ENCODE results near the gene ERI3. TPM values are rescaled to one million over a fixed set of nuclear protein-coding genes. Genes with fewer than 3 reads are reported as not detected.

ERI3 gene
- total RNA-seq, 1 experiment from 2014 or later, result 74.7 TPM

- Mint-ChIP-seq H3K9me3 (no peaks in the 10 kb centered on the region), H3K36me3 (no peaks in the 10 kb centered on the region), H3K27me3 (ENCODE audit: low read depth) (no peaks in the 10 kb centered on the region), H3K4me1 (no peaks in the 10 kb centered on the region), H3K4me3 (no peak overlapping the region), H3K27ac (no peak overlapping the region)
- DNase-seq (ENCODE audit: low spot score) (no peak), ATAC-seq (no peak)
- ChIA-PET CTCF (interaction anchor here (1.1 to 1.9 kb wide), 2 partner anchors 23 to 381 kb away, joined by 4 to 10 read pairs; no protein-coding TSS in a partner anchor), POLR2A (no interaction called here)
- TF ChIP-seq TEAD4 (CRISPR knock-in tag; IDR thresholded peaks at IDR 0.05), result no peak
- TF ChIP-seq ZMAT4 (CRISPR knock-in tag; IDR thresholded peaks at IDR 0.05), result no peak
- no peak for TF ChIP-seq ZNF138 (CRISPR knock-in tag; conservative IDR thresholded peaks at IDR 0.05)
- no peak for TF ChIP-seq MYBL2 (CRISPR knock-in tag; IDR thresholded peaks at IDR 0.05)
- TF ChIP-seq NR2C2 (CRISPR knock-in tag; IDR thresholded peaks at IDR 0.05), result no peak
- TF ChIP-seq CREB1 (CRISPR knock-in tag; IDR thresholded peaks at IDR 0.05), result no peak
- TF ChIP-seq GRHL2 (CRISPR knock-in tag; IDR thresholded peaks at IDR 0.05; ENCODE audit: insufficient replicate concordance, severe bottlenecking), result no peak
- TF ChIP-seq ATF3 (CRISPR knock-in tag; conservative IDR thresholded peaks at IDR 0.05), result no peak
- TF ChIP-seq PRDM15 (CRISPR knock-in tag; IDR thresholded peaks at IDR 0.05), result no peak
These were observed 83.4 kb downstream of the ERI3 start for GRCh38 chr1:44271646-44272045.

- POLR2A ChIA-PET, result interaction anchor here (0.6 kb wide), 1 partner anchor 181 kb away, joined by 5 read pairs; no protein-coding TSS in a partner anchor
- CTCF ChIA-PET, result interaction anchor here (0.6 to 1.9 kb wide), 4 partner anchors 9 to 382 kb away, joined by 4 to 10 read pairs (median 4); no protein-coding TSS in a partner anchor
- Mint-ChIP-seq H3K27ac (no peak overlapping the region), H3K36me3 (no peaks in the 10 kb centered on the region), H3K9me3 (no peaks in the 10 kb centered on the region), H3K27me3 (ENCODE audit: low read depth) (no peaks in the 10 kb centered on the region), H3K4me3 (no peak overlapping the region), H3K4me1 (no peaks in the 10 kb centered on the region)
- ATAC-seq (no peak), DNase-seq (ENCODE audit: low spot score) (no peak)
- TF ChIP-seq JUN (CRISPR knock-in tag; IDR thresholded peaks at IDR 0.05) (no peak), NR2C2 (CRISPR knock-in tag; IDR thresholded peaks at IDR 0.05) (no peak), GABPB1 (CRISPR knock-in tag; IDR thresholded peaks at IDR 0.05) (no peak), ZNF138 (CRISPR knock-in tag; conservative IDR thresholded peaks at IDR 0.05) (no peak), MXD4 (CRISPR knock-in tag; IDR thresholded peaks at IDR 0.05; ENCODE audit: borderline replicate concordance) (no peak), ZNF671 (CRISPR knock-in tag; IDR thresholded peaks at IDR 0.05) (no peak), TEAD1 (CRISPR knock-in tag; IDR thresholded peaks at IDR 0.05) (no peak), EMX1 (CRISPR knock-in tag; IDR thresholded peaks at IDR 0.05) (no peak), STAT6 (CRISPR knock-in tag; conservative IDR thresholded peaks at IDR 0.05; ENCODE audit: low read depth) (no peak), PRDM15 (CRISPR knock-in tag; IDR thresholded peaks at IDR 0.05) (no peak), RORB (CRISPR knock-in tag; IDR thresholded peaks at IDR 0.05) (no peak), AR (CRISPR knock-in tag; IDR thresholded peaks at IDR 0.05) (no peak), MLX (CRISPR knock-in tag; IDR thresholded peaks at IDR 0.05) (no peak)
These were observed 84.1 kb downstream of the ERI3 start for GRCh38 chr1:44270686-44271628.

Data from WTC11 (cell line).